Hepatocyte (in vitro differentiated cells): ENCODE results near the gene TMEM8B. TPM values are rescaled to one million over a fixed set of nuclear protein-coding genes. Genes with fewer than 3 reads are reported as not detected.

Source experiments
- DNase-seq: peaks from one replicate; pipeline ENCODE4 v3.0.0-alpha.2; 2016; ENCODE audit warnings: low spot score
- H2AFZ ChIP-seq: fragments of 200-600 bp; sonication (generic); 2 replicates; pipeline ENCODE4 v1.6.0; 2016; ENCODE audit warnings: antibody characterized with exemption, mild to moderate bottlenecking
- H3K27ac ChIP-seq: fragments of 200-600 bp; sonication (generic); 2 replicates; pipeline ENCODE4 v1.5.1; 2016; ENCODE audit warnings: mild to moderate bottlenecking
- H3K27me3 ChIP-seq: fragments of 200-600 bp; sonication (generic); 2 replicates; pipeline ENCODE4 v1.6.1; 2016
- H3K36me3 ChIP-seq: fragments of 200-600 bp; sonication (generic); replicated peaks from 2 replicates; pipeline ENCODE4 v1.5.1; 2016; ENCODE audit warnings: low read depth; ENCODE audit not compliant: insufficient read depth
- H3K4me1 ChIP-seq: fragments of 200-600 bp; sonication (generic); 2 replicates; pipeline ENCODE4 v1.5.1; 2016; ENCODE audit warnings: mild to moderate bottlenecking, moderate library complexity; ENCODE audit not compliant: insufficient read depth
- H3K4me2 ChIP-seq: fragments of 200-600 bp; sonication (generic); 2 replicates; pipeline ENCODE4 v1.6.0; 2016
- H3K4me3 ChIP-seq: fragments of 200-600 bp; sonication (generic); 2 replicates; pipeline ENCODE4 v1.5.1; 2016; ENCODE audit warnings: mild to moderate bottlenecking
- H3K79me2 ChIP-seq: fragments of 200-600 bp; sonication (generic); 2 replicates; pipeline ENCODE4 v1.6.0; 2017; ENCODE audit warnings: mild to moderate bottlenecking
- H3K9me2 ChIP-seq: fragments of 200-600 bp; sonication (generic); replicated peaks from 2 replicates; pipeline ENCODE4 v1.6.0; 2017; ENCODE audit warnings: mild to moderate bottlenecking; ENCODE audit not compliant: insufficient read depth
- H3K9me3 ChIP-seq: fragments of 200-600 bp; sonication (generic); 2 replicates; pipeline ENCODE4 v1.5.1; 2016; ENCODE audit warnings: low read depth, mild to moderate bottlenecking
- H4K20me1 ChIP-seq: fragments of 200-600 bp; sonication (generic); 2 replicates; pipeline ENCODE4 v1.6.0; 2016; ENCODE audit warnings: mild to moderate bottlenecking; ENCODE audit not compliant: insufficient read depth, poor library complexity, severe bottlenecking
- EZH2 ChIP-seq: fragments of 200-600 bp; sonication (generic); IDR thresholded peaks from 2 replicates; pipeline ENCODE4 v1.6.1; 2016; ENCODE audit warnings: antibody characterized with exemption, mild to moderate bottlenecking, borderline replicate concordance
- EZH2phosphoT487 ChIP-seq: fragments of 200-600 bp; sonication (generic); IDR thresholded peaks from one replicate; pipeline ENCODE4 v1.6.1; 2018; ENCODE audit warnings: antibody characterized with exemption, mild to moderate bottlenecking, low read depth, moderate library complexity; ENCODE audit not compliant: unreplicated experiment, severe bottlenecking
- WGBS: methylation state at CpG from one replicate; pipeline ENCODE4 v1.1.6; 2016; ENCODE audit warnings: low lambda C conversion rate; ENCODE audit errors: missing lambda C conversion rate; 5-methylcytosine and 5-hydroxymethylcytosine counted together
- polyA plus RNA-seq: library from polyadenylated mRNA; unstranded; fragments of >200 nt; fragmentation: Nextera tagmentation; extraction: Ambion mirVana; gene quantifications from 2 replicates; pipeline ENCODE4 v1.2.1, GENCODE V29; 2016
- total RNA-seq: library from RNA; depleted of rRNA; stranded (reverse); fragments of >200 nt; gene quantifications from 2 replicates; pipeline ENCODE4 v1.2.3, GENCODE V29; 2014
- TF ChIP-seq, protein P1 (sequence below): fragments of 200-600 bp; sonication (generic); IDR thresholded peaks from 2 replicates; pipeline ENCODE4 v1.5.1; 2016; ENCODE audit warnings: antibody characterized with exemption, mild to moderate bottlenecking; ENCODE audit not compliant: poor library complexity

Gene TMEM8B
- total and polyA plus RNA-seq, 2 experiments from 2014 or later: 12.3 to 13.4 TPM

DNA sequence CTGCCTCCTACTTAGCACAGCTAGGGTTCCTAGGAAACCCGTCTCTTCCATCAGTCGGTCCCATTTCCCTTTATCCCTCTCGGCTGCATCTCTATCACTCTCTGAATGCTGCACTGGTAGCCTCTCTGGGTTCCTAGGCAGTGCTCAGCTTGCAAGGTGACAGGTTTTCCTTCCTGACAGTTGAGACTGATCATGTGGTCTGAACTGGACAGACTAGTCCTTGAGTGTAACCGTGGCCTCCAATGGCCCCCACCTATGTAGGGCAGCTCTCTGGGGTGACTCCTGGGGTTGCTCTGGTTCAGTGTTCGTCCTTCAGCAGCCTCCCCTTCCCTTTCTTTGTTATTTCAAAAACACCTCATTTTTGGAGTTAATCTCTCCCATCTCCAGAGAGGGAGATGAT lies 3.8 kb downstream of the TMEM8B start:
- Histone ChIP-seq H3K4me1 (peaks cover 57% of the 10 kb centered on the region), H3K27ac (peak overlapping the region; percentile 95), H3K79me2 (peaks cover 31% of the 10 kb centered on the region), H3K9me3 (no peaks in the 10 kb centered on the region), H3K27me3 (no peaks in the 10 kb centered on the region), H4K20me1 (no peaks in the 10 kb centered on the region), H3K9me2 (no peaks in the 10 kb centered on the region), H3K4me3 (no peak overlapping the region), H2AFZ (no peak overlapping the region), H3K36me3 (no peaks in the 10 kb centered on the region), H3K4me2 (peak overlapping the region; percentile 61)
- no peak for TF ChIP-seq EZH2
- TF ChIP-seq EZH2phosphoT487: no peak
- TF ChIP-seq, protein P1, sequence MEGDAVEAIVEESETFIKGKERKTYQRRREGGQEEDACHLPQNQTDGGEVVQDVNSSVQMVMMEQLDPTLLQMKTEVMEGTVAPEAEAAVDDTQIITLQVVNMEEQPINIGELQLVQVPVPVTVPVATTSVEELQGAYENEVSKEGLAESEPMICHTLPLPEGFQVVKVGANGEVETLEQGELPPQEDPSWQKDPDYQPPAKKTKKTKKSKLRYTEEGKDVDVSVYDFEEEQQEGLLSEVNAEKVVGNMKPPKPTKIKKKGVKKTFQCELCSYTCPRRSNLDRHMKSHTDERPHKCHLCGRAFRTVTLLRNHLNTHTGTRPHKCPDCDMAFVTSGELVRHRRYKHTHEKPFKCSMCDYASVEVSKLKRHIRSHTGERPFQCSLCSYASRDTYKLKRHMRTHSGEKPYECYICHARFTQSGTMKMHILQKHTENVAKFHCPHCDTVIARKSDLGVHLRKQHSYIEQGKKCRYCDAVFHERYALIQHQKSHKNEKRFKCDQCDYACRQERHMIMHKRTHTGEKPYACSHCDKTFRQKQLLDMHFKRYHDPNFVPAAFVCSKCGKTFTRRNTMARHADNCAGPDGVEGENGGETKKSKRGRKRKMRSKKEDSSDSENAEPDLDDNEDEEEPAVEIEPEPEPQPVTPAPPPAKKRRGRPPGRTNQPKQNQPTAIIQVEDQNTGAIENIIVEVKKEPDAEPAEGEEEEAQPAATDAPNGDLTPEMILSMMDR: no peak
- no peak for DNase-seq
- WGBS: 72% methylated on average over 5 of the region's 5 CpGs

DNA sequence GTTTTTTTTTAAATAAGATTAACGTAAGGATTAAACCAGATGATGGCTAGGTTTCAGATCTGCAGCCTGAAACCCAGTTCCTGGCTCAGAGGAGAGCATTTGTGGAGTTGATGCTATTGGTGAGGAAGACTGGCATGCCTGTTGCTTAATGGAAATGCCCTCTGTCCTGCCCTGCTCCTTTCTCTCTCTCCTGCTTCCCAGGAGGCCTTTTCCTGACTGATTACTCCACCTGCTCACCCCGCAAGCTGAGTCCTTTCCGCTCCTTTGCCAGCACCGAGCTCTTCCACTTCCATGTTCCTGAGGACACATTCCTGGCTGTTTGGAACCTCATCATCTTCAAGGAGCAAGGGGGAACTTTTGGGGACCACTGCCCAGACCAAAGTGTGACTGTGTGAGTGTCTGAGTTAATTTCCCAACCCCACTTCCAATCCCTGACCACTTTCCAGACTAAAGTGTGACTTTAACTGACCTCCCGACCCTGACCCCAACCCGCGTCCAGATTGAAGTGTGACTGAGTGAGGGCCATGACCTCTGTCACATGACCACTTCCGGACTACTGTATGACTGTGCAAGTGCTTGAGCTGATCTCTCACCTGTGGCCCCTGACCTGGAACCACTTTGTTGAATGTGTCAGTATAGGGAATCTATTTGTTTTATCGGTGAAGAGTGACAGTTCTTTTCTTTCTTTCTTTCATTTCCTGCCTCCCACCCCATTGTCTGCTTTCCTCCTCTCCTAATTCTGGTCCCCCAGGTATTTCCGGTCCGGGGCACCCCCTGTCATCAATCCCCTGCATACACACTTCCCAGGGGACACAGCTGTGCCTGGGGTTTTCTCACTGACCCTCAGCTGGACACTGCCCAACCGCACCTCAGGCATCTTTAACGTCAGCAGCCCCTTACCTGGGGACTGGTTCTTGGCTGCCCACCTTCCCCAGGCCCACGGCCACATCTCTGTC lies 5.5 kb downstream of the TMEM8B start:
- TF ChIP-seq, protein P1: no peak
- TF ChIP-seq EZH2phosphoT487: no peak
- TF ChIP-seq EZH2: no peak
- peak overlapping the region; percentile 95 for H3K27ac ChIP-seq
- H3K9me3 ChIP-seq: no peaks in the 10 kb centered on the region
- no peak for DNase-seq
- no peaks in the 10 kb centered on the region for H3K36me3 ChIP-seq
- peaks cover 31% of the 10 kb centered on the region for H3K79me2 ChIP-seq
- no peaks in the 10 kb centered on the region for H4K20me1 ChIP-seq
- H2AFZ ChIP-seq: no peak overlapping the region
- H3K4me3 ChIP-seq: no peak overlapping the region
- 94% methylated on average over 14 of the region's 14 CpGs for WGBS
- peaks cover 51% of the 10 kb centered on the region for H3K4me1 ChIP-seq
- no peaks in the 10 kb centered on the region for H3K9me2 ChIP-seq
- peak overlapping the region; percentile 61 for H3K4me2 ChIP-seq
- H3K27me3 ChIP-seq: no peaks in the 10 kb centered on the region

DNA sequence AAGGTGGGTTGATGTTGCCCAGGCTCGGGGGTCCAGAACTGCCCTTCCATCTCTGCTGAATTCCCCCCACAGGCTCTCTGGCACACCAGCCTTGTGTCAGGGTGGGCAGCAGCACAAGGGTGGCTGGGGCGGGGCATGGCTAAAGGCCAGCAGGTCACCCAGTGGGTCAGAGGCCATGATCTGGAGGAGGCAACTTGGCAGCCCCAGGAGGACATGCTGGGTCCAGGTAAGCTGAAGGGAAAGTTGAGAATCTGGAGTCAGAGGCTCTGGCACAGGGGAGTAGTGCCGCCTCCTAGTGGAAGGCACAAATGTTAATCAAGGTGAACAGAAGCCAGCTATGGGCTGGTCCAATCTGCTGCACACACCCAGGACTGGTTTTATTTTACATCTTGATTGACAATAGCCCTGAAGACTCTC lies 6.2 kb downstream of the TMEM8B start:
- H3K9me3 ChIP-seq: no peaks in the 10 kb centered on the region
- TF ChIP-seq EZH2phosphoT487: no peak
- TF ChIP-seq, protein P1: peak; percentile 22
- no peaks in the 10 kb centered on the region for H4K20me1 ChIP-seq
- DNase-seq: no peak
- H3K4me2 ChIP-seq: no peak overlapping the region
- peak overlapping the region; percentile 95 for H3K27ac ChIP-seq
- no peak overlapping the region for H3K4me3 ChIP-seq
- H3K4me1 ChIP-seq: peaks cover 45% of the 10 kb centered on the region
- no peaks in the 10 kb centered on the region for H3K36me3 ChIP-seq
- no peaks in the 10 kb centered on the region for H3K27me3 ChIP-seq
- H2AFZ ChIP-seq: no peak overlapping the region
- H3K79me2 ChIP-seq: peaks cover 29% of the 10 kb centered on the region
- 100% methylated on average over 3 of the region's 3 CpGs for WGBS
- H3K9me2 ChIP-seq: no peaks in the 10 kb centered on the region
